A204.1 (cell line): ENCODE data around the gene SPIRE2.

ENCODE experiments used
- FAIRE-seq: peaks from 2 replicates; lab custom pipeline; 2012; peaks lifted over from hg19 to GRCh38; lab: Jason Lieb, UNC

Gene SPIRE2

DNA sequence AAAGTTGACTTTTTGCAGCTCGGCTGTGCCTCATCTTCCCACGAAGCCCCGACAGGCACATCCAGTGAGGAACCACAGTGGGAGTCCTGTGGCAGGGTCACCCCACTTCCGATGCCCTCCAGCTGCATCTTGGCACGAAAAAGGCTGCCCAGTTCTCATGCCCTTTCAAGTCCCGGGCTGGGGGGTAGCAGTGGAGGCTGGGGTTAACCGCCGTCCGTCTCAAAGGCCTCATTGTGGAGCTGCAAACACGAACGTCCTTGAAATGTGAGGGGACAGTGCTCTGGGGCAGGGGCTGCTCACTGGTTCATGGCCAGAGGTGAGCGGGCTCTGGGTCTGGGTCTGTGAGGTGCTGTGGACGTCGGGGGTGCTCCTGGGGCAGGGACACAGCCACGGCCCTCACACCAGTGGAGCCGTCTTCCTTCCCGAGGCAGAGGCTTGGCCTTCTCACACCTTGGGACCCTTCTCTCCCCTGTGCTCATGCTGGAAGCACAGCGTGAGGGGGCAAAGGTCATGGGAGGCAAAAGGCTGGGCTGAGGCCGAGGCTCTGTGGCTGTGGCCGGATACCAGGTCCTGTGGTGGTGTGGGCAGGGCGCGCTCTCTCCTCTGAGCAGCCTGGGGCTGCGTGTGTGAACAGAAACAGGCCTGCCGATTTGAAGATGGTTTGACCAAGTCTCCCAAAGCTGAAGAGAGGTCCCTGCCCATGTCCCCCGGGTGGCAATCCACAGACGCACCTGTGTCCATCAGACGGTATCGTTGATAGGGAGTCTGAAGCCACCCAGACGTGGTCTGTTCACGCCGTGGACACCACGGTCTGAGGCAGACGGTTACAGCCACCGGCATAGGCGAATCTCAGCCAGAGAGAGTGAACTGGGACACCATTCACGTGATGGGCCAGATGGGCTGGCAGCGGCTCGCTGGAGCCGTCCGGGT is 87.3 kb downstream of the SPIRE2 start:
- FAIRE-seq: no peak

DNA sequence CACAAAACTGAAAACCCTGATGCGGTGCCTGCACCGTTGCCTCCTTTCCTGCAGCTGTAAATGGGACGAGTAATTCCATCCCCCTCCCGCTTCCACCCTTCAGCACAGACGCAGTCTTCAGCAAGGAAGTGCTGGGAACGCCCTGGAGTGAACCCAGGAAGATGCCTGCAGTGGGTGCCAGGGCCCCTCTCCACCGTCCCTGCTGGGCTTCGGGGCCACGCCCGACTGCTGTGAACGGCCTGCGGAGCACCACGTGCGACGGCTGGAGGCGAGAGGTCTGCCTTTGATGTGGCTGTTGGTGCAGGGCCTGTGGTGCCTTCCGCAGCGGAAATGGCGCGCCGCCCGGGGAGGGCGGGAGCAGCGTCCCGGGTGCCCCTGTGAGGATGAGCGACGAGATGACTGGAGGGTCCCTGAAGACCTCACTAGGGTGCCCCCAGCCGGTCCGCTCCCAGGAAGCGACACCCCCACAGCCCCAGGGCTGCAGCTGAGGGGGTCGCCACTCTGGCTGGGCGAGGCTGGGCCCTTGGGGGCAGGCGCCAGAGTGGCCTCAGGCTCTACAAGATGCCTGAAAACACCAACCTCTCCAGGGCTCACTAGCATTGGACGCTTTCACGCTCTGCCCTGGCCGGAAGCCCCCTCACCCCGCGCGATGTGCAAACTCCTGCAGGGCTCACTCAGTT is 89.6 kb downstream of the SPIRE2 start:
- FAIRE-seq: no peak

DNA sequence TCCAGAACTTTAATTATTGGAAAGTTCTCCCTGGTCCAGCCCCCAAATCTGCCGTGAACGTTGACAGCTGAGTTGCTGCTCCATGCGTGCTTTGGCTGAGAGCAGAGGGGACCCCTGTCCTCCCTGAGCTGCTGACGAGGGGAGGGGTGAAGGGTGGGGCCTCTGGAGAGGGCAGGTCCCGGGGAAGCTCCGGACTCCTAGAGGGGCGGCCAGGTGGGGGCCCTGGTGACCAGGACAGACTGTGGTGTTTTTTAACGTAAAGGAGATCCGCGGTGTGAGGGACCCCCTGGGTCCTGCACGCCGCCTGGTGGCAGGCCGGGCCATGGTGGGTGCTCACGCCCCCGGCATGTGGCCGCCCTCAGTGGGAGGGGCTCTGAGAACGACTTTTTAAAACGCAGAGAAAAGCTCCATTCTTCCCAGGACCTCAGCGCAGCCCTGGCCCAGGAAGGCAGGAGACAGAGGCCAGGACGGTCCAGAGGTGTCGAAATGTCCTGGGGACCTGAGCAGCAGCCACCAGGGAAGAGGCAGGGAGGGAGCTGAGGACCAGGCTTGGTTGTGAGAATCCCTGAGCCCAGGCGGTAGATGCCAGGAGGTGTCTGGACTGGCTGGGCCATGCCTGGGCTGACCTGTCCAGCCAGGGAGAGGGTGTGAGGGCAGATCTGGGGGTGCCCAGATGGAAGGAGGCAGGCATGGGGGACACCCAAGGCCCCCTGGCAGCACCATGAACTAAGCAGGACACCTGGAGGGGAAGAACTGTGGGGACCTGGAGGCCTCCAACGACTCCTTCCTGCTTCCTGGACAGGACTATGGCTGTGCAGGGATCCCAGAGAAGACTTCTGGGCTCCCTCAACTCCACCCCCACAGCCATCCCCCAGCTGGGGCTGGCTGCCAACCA is 90.4 kb downstream of the SPIRE2 start, which contains the start of gene MC1R:
TSS of gene MC1R (plus strand) at position 410 of the 895 bp plus-strand sequence. CDS start at position 807, 397 bp downstream.
- FAIRE-seq: no peak

DNA sequence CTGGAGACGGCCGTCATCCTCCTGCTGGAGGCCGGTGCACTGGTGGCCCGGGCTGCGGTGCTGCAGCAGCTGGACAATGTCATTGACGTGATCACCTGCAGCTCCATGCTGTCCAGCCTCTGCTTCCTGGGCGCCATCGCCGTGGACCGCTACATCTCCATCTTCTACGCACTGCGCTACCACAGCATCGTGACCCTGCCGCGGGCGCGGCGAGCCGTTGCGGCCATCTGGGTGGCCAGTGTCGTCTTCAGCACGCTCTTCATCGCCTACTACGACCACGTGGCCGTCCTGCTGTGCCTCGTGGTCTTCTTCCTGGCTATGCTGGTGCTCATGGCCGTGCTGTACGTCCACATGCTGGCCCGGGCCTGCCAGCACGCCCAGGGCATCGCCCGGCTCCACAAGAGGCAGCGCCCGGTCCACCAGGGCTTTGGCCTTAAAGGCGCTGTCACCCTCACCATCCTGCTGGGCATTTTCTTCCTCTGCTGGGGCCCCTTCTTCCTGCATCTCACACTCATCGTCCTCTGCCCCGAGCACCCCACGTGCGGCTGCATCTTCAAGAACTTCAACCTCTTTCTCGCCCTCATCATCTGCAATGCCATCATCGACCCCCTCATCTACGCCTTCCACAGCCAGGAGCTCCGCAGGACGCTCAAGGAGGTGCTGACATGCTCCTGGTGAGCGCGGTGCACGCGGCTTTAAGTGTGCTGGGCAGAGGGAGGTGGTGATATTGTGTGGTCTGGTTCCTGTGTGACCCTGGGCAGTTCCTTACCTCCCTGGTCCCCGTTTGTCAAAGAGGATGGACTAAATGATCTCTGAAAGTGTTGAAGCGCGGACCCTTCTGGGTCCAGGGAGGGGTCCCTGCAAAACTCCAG is 91.5 kb downstream of the SPIRE2 start:
- no peak for FAIRE-seq

DNA sequence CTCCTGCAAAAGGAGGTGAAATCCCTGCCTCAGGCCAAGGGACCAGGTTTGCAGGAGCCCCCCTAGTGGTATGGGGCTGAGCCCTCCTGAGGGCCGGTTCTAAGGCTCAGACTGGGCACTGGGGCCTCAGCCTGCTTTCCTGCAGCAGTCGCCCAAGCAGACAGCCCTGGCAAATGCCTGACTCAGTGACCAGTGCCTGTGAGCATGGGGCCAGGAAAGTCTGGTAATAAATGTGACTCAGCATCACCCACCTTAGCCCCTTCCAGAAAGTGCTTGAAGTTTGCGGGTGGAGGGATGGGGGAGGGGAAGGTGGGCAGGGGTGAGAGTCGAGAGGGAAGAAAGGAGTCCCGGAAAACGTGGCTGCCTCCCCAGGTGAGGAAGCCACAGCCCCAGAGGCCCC is 92.4 kb downstream of the SPIRE2 start:
- no peak for FAIRE-seq
